GM18508 (cell line): ENCODE measurements around the gene NRSN2.
"Not testable (repeated sequence)": the region's sequence is repeated elsewhere in the genome, so short reads cannot be mapped to it uniquely, and the experiment has no call there.

Experiments
- ATAC-seq: cut with Tn5 transposase; IDR thresholded peaks from one replicate; pipeline ENCODE4 v1.9.1; 2021; ENCODE audit warnings: moderate number of reproducible peaks; ENCODE audit not compliant: insufficient read depth, unreplicated experiment

The NRSN2 gene

DNA sequence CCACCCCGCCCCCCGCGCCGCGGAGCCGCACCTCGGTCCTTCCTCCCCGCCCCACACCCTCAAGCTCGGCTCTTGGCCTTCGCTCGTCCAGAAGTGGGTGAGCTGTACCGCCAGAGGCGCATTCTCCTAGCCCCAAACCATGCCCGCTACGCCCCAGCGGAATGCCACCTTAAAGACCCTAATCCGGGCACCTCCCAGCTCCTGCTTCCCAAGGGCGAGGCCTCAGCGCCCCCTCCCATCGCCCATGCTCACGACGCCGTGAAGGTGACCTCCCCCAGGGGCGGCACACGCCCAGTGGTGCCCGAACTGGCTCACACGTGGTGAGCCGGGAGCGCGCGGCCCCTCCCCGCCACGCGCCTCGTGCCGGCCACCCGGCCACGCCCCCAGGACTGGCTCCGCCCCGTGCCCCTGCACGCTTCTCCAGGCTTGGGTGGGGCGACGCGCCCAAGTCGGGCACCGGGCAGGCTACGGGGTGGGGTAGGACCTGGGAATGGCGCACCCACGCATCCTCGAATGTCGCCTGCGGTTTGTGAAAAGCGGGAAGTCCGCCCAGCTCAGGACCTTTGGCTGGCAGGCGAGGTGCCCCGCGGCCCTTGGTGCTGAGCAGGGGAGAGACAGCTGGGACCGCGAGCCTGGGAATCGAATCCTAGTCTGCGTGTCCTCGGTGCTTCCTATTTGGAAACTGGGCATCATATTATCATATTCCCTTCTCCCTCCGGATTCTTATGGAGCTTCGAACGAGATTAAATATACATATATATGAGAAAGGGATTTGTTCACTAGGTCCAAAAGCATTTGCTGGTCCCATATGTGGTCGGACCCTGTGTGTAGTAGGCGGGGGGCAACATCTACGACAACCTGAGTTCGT lies 22.5 kb upstream of the NRSN2 start:
- ATAC-seq: peak; percentile 28

GRCh38 chr20:325045-325888 lies 21.6 kb upstream of the NRSN2 start, which contains the start of gene SOX12:
SOX12 (plus strand) TSS chr20:325552; CDS start chr20:325925, 373 bp downstream.
- ATAC-seq: peak; percentile 41

GRCh38 chr20:325889-326644 lies 20.8 kb upstream of the NRSN2 start:
- no peak for ATAC-seq

DNA sequence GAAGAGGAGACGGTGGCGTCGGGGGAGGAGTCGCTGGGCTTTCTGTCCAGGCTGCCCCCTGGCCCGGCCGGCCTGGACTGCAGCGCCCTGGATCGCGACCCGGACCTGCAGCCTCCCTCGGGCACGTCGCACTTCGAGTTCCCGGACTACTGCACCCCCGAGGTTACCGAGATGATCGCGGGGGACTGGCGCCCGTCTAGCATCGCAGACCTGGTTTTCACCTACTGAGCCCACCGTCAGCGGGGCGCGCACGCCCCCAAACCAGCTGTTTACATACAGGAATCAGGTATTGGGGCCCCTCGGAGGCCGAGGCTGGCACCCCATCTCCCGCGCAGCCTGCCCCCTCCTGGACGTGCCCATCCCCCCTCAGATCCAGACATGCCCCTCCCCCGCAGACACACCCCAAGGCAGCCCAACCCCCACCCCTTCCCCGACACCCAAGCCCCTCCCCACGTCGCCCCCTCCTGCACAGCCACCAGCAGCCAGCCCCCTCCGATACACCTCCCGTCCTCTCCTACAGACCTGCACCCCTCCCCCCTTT lies 20.2 kb upstream of the NRSN2 start:
- no peak for ATAC-seq

- ATAC-seq: no peak
Measured at GRCh38 chr20:327186-328026, 19.5 kb upstream of the NRSN2 start.

GRCh38 chr20:328027-328974 lies 18.6 kb upstream of the NRSN2 start:
- no peak for ATAC-seq

DNA sequence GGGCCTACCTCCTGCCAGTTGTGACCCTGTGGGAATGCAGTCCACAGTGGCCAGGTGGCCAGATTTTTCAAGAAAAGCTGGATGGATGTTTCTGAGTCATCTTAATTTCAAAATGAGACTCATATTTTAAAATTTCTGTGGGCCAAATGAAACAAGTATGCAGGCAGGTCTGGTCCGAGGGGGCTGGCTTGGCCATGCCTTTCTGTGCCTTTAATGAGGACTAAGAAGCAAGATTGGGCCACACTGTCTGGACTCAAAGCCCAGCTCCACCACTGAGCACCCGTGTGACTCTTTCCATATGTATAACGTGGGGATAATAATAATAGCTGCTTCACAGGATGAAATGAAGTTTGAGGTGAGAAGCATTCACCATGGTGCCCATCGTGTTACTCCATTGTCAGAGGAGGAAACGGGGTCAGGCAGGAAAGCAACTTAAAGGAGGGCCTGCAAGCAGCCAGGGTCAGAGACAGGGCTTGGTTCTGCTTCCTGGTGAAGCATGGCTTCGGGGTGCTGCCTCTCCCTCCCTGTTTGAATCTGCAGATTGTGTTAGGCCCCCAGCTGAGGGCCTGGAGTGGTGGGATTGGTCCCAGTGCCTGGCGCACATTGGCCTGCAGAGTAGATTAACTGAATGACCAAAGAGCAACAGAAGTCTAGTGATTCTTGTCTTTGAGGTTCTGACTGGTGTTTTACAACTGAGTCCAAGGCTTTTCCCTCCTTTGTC lies 17.8 kb upstream of the NRSN2 start:
- no peak for ATAC-seq

- ATAC-seq: no peak
Measured at GRCh38 chr20:329851-330232, 17.1 kb upstream of the NRSN2 start.

DNA sequence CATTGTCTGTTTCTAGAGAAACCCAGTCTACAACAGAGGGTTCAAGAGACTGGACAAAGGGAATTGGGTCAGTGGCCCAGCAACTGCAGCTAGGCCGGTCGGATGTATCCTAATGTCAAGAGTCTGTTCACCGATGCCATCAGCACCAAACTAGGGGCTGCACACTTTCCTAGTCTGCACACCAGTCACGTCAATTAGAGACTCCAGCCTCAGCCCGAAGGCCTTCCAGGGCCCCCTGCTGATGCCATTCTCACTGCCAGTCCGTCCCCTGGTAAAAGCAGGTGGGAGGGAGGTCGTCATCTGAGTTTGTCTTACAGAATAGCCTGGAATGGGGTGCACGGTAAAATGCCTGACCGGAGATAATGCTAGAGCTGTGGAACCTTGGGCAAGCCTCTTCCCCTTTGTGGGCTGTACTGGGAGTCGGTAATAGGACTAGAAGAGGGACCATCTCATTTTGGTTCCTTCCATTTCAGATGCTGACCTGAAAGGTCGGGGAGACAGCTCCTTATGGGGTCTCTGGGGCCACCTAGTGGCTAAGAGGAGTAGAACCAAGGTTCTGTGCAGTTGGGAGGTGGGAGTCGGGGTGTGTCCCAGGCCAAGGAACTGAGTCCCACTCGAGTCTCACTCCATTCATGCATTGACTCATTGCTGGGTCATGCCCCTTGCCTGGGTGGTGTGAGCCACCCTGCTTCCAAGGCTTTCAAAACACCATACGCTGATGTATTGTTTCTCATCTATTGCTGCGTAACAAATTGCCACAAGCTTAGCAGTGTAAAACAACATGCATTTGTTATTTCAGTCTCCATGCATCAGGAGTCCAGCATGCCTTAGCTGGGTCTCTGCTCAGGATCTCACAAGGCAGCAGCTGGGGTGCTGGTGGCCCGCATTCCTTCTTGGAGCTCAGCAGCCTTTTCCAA lies 16.4 kb upstream of the NRSN2 start:
- no peak for ATAC-seq

- no peak for ATAC-seq
Measured at GRCh38 chr20:334578-334977, 12.3 kb upstream of the NRSN2 start.

- ATAC-seq: not testable (repeated sequence)
Measured at GRCh38 chr20:336040-336439, 10.9 kb upstream of the NRSN2 start.

GRCh38 chr20:341682-342081 lies 5.2 kb upstream of the NRSN2 start:
- ATAC-seq: no peak

DNA sequence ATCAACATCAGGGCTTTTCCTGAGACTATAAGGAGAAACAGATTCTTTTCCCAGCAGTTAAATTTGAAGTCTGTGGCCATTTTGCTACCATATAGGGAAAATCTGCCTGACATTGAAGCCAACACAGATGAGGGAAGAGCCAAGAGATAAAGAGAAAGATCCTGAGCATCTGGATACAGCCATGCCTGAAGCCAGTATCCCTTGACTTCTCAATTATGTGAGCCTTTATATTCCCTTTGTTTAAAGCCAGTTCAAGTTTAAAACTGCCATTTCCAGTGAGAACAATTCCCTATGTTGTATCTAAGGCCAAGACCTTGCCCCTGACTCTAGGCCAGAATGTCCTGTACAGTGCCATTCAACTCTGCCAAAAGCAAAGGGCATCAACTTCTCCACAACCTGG lies 3.8 kb upstream of the NRSN2 start:
- ATAC-seq: no peak

- no peak for ATAC-seq
Measured at GRCh38 chr20:346033-346639, 775 bp upstream of the NRSN2 start.

DNA sequence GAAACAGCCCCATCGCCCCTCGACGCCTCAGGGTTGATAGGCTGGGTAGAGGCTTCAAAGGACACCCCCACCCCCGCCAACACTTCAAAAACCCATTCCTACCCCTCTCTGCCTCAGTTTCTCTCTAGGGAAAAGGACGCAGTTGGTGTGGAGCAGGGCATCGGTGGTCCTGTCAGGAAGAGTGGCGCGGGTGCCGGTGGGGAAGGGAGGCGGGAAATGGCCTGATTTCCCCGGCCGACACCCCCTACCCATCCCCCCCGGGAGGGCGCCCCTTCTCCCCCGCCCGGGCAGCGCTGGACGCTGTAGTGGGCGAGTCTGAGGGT lies 367 bp downstream of the NRSN2 start:
- ATAC-seq: no peak

GRCh38 chr20:347640-348484 lies 951 bp downstream of the NRSN2 start:
- ATAC-seq: no peak
